ENCODE results near the gene HABP4. TPM values are rescaled to one million over a fixed set of nuclear protein-coding genes. Genes with fewer than 3 reads are reported as not detected.

HABP4 gene
- total and polyA plus RNA-seq, 9 of the 15 experiments (the other 6 are each of a cell fraction or from before 2014, with no cell fraction given) = 0.38 to 2.4 (median 1.9) TPM

- peak; percentile 98 for TF ChIP-seq FOXO4 (CRISPR knock-in tag; IDR thresholded peaks at IDR 0.05)
- TF ChIP-seq VEZF1 (CRISPR knock-in tag; IDR thresholded peaks at IDR 0.05) = peak; percentile 75
- TF ChIP-seq ZNF253 (CRISPR knock-in tag; conservative IDR thresholded peaks at IDR 0.05) = peak; percentile 78; the same call in 1 of the 2 replicates
- TF ChIP-seq NCOA4 (IDR thresholded peaks at IDR 0.05; ENCODE audit: partially characterized antibody) = no peak
- TF ChIP-seq SIRT6 (IDR thresholded peaks at IDR 0.05; ENCODE audit: low read depth, low read length) = no peak
- TF ChIP-seq KDM5B (IDR thresholded peaks at IDR 0.05; ENCODE audit: insufficient replicate concordance, low read depth, low read length) = no peak
- no peak for TF ChIP-seq SNRNP70 (optimal IDR thresholded peaks at IDR 0.05; ENCODE audit: low read depth, low read length)
- TF ChIP-seq HINFP (tag; conservative IDR thresholded peaks at IDR 0.05; ENCODE audit: low read depth) = peak; percentile 93
- no peak for TF ChIP-seq ZBTB8A (IDR thresholded peaks at IDR 0.05; ENCODE audit: partially characterized antibody)
- TF ChIP-seq SMARCE1 (IDR thresholded peaks at IDR 0.05) = no peak
- TF ChIP-seq KAT7 (CRISPR knock-in tag; IDR thresholded peaks at IDR 0.05; ENCODE audit: borderline replicate concordance) = no peak
- TF ChIP-seq ATF3 (IDR thresholded peaks at IDR 0.05) = peak; percentile 65; the same call in 1 of the 2 replicates
- TF ChIP-seq ATF3 (CRISPR knock-in tag; conservative IDR thresholded peaks at IDR 0.05) = no peak
- no peak for TF ChIP-seq PML (IDR thresholded peaks at IDR 0.05; ENCODE audit: low read length)
- TF ChIP-seq MLX (CRISPR knock-in tag; conservative IDR thresholded peaks at IDR 0.05) = peak in 1 of 2 experiments; percentile 87; a peak in 1 of 4 replicates
- peak in 1 of 2 experiments; percentile 50 for TF ChIP-seq AFF1 (IDR thresholded peaks at IDR 0.05; ENCODE audit: low read depth in 1 of 2, partially characterized antibody in 2 of 2)
These were observed 29.3 kb upstream of the HABP4 start (continued) for GRCh38 chr9:96420468-96421219.
